Testis (tissue), 2 donors: ENCODE measurements around the gene DLG1.

Source experiments
- CTCF ChIP-seq, 3 experiments: fragments of 450-650 bp in 2 of 3; fragments of 200-600 bp in 1 of 3; sonication (generic) in 1 of 3; IDR thresholded peaks; one replicate each; pipeline ENCODE4 v1.5.1; 2016 to 2019; ENCODE audit warnings: antibody characterized with exemption in 3 of 3, mild to moderate bottlenecking in 2 of 3, moderate library complexity in 1 of 3
- POLR2A ChIP-seq: fragments of 450-650 bp; IDR thresholded peaks from one replicate; pipeline ENCODE4 v1.6.1; 2017; ENCODE audit warnings: antibody characterized with exemption, mild to moderate bottlenecking, moderate library complexity

- TF ChIP-seq CTCF (IDR thresholded peaks at IDR 0.05) (no peak), POLR2A (no peak)
Observed at GRCh38 chr3:197345390-197345789, 47.0 kb upstream of the DLG1 start.
